Measurements from ENCODE around the gene MAP1LC3B.

MAP1LC3B gene

GRCh38 chr16:87365021-87365713 lies 27.0 kb upstream of the MAP1LC3B start:
- no peaks in the 10 kb centered on the region for H3K27me3 Mint-ChIP-seq
- DNase-seq (no peak), ATAC-seq (replicated peaks) (no peak)
- no peaks in the 10 kb centered on the region for H3K9me3 Mint-ChIP-seq
- peaks cover 27 to 43% of the 10 kb centered on the region in 2 donors for H3K4me1 Mint-ChIP-seq (ENCODE audit: low read depth in 2 of 2)
- peak overlapping the region; percentile 28 to 86 for H3K27ac Mint-ChIP-seq
- peaks cover 28% of the 10 kb centered on the region for H3K36me3 Mint-ChIP-seq (ENCODE audit: insufficient read depth)
- no peak overlapping the region for H3K4me3 Mint-ChIP-seq

DNA sequence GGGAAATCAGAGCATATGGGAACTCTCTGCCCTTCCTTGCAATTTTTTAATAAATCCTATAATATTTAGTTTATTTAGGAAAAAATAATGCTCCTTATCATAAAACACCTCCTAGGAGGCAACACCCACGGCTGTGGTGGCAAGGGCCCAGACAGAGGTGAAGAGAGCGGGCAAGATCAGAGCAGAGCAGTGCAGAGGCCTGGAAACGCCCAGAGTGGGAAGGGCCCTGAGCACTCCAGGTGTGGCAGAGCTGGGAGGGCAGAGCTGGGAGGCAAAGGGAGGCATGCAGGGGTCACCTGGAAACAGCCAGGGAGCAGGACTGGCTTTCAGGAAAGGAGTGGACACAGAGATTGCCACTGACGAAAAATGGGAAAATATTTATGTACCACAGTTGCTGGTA lies 25.8 kb upstream of the MAP1LC3B start:
- no peak for DNase-seq
- peaks cover 18% of the 10 kb centered on the region for H3K36me3 Mint-ChIP-seq (ENCODE audit: insufficient read depth)

DNA sequence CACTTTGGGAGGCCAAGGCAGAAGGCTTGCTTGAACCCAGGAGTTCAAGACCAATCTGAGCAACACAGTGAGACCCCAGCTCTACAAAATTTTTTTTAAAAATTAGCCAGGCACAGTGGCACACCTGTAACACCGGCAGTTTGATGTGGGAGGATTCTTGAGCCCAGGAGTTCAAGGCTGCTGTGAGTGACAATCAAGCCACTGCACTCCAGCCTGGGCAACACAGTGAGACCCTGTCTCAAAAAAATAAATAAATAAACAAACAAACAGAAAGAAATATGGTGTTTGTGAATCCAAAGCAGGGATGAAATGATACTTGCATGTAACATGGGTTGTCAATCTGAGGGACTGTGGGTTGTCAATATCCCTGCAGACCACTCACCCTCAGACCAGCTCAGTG lies 25.2 kb upstream of the MAP1LC3B start:
- H3K9me3 Mint-ChIP-seq: no peaks in the 10 kb centered on the region
- DNase-seq: no peak
- no peaks in the 10 kb centered on the region for H3K27me3 Mint-ChIP-seq
- peaks cover 34 to 40% of the 10 kb centered on the region in 2 donors for H3K4me1 Mint-ChIP-seq (ENCODE audit: low read depth in 2 of 2)
- peaks cover 18% of the 10 kb centered on the region for H3K36me3 Mint-ChIP-seq (ENCODE audit: insufficient read depth)
- H3K27ac Mint-ChIP-seq: peak overlapping the region in 1 of 2 donors; percentile 13
- no peak overlapping the region for H3K4me3 Mint-ChIP-seq
- no peak for ATAC-seq (replicated peaks)

More for the DNA sequence above, 25.8 kb upstream of the MAP1LC3B start:
- Mint-ChIP-seq H3K27ac (peak overlapping the region; percentile 13 to 31), H3K27me3 (no peaks in the 10 kb centered on the region), H3K4me1 (ENCODE audit: low read depth in 2 of 2) (peaks cover 29 to 42% of the 10 kb centered on the region in 2 donors), H3K9me3 (no peaks in the 10 kb centered on the region), H3K4me3 (no peak overlapping the region)
- ATAC-seq (replicated peaks): no peak

DNA sequence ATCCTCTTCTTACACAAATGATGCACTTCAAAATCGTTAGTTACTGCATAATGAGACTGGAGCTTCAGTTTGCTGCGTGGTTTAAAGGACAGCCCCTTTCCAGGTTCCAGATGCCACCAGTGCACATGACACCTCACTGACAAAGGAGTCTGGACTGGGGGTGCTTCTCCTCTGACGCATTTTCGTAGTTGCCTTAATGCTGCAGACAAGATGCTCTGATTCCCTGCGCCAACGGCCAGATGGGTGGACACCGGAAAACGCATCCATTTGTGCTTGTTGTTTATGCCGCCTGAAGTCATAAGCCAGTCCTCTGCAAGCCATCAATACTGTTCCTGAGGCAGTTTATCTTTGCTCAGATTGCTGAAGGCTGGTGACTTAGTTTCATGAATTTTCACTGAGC lies 24.6 kb upstream of the MAP1LC3B start:
- H3K9me3 Mint-ChIP-seq: no peaks in the 10 kb centered on the region
- H3K4me1 Mint-ChIP-seq (ENCODE audit: low read depth in 2 of 2): peaks cover 34 to 39% of the 10 kb centered on the region in 2 donors
- no peaks in the 10 kb centered on the region for H3K27me3 Mint-ChIP-seq
- peak overlapping the region in 1 of 2 donors; percentile 13 for H3K27ac Mint-ChIP-seq
- ATAC-seq (replicated peaks) (no peak), DNase-seq (no peak)
- no peak overlapping the region for H3K4me3 Mint-ChIP-seq
- H3K36me3 Mint-ChIP-seq (ENCODE audit: insufficient read depth): peaks cover 18% of the 10 kb centered on the region

- Mint-ChIP-seq H3K27ac (peak overlapping the region in 1 of 2 donors; percentile 82), H3K4me3 (no peak overlapping the region), H3K36me3 (ENCODE audit: insufficient read depth) (peaks cover 20% of the 10 kb centered on the region), H3K9me3 (no peaks in the 10 kb centered on the region), H3K27me3 (no peaks in the 10 kb centered on the region), H3K4me1 (ENCODE audit: low read depth in 2 of 2) (peaks cover 34 to 39% of the 10 kb centered on the region in 2 donors)
- DNase-seq: no peak
- ATAC-seq (replicated peaks): no peak
Measured at GRCh38 chr16:87368029-87368770, 23.9 kb upstream of the MAP1LC3B start.

DNA sequence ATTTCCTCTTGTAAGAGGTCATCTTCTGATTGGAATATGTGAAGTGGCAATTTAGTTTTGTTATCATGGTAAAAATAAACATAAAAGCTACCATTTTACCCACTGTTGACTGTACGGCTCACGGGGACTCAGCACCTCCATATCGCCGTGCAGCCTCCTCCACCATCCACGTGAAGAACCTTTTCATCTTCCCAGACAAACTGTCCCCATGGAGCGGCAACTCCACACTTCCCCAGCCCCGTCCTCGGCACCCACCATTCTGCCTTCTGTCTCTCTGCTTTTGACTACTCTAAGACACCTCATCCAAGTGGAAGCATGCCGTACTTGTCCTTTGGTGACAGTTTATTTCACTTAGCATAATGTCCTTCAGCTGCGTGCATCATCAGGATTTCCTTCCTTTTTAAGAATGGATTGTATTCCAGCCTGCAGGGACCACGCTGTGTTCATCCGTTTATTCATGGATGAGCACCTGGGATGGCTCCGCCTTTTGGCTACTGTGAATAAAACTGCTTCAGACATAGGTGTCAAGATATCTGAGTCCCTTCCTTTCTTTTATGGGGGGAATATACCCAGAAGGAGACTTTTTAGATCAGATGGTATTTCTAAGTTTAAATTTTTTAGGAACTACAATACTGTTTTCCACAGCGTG lies 22.9 kb upstream of the MAP1LC3B start:
- H3K27ac Mint-ChIP-seq: peak overlapping the region in 1 of 2 donors; percentile 82
- ATAC-seq (replicated peaks) (no peak), DNase-seq (no peak)
- no peaks in the 10 kb centered on the region for H3K9me3 Mint-ChIP-seq
- no peaks in the 10 kb centered on the region for H3K27me3 Mint-ChIP-seq
- H3K36me3 Mint-ChIP-seq (ENCODE audit: insufficient read depth): peaks cover 23% of the 10 kb centered on the region
- no peak overlapping the region for H3K4me3 Mint-ChIP-seq
- H3K4me1 Mint-ChIP-seq (ENCODE audit: low read depth in 2 of 2): peaks cover 38 to 39% of the 10 kb centered on the region in 2 donors

GRCh38 chr16:87369796-87370719 lies 22.1 kb upstream of the MAP1LC3B start:
- ATAC-seq (replicated peaks) (no peak), DNase-seq (no peak)
- Mint-ChIP-seq H3K9me3 (no peaks in the 10 kb centered on the region), H3K4me3 (no peak overlapping the region), H3K27me3 (no peaks in the 10 kb centered on the region), H3K4me1 (ENCODE audit: low read depth in 2 of 2) (peaks cover 31 to 32% of the 10 kb centered on the region in 2 donors), H3K36me3 (ENCODE audit: insufficient read depth) (peaks cover 23% of the 10 kb centered on the region), H3K27ac (peak overlapping the region in 1 of 2 donors; percentile 59)

DNA sequence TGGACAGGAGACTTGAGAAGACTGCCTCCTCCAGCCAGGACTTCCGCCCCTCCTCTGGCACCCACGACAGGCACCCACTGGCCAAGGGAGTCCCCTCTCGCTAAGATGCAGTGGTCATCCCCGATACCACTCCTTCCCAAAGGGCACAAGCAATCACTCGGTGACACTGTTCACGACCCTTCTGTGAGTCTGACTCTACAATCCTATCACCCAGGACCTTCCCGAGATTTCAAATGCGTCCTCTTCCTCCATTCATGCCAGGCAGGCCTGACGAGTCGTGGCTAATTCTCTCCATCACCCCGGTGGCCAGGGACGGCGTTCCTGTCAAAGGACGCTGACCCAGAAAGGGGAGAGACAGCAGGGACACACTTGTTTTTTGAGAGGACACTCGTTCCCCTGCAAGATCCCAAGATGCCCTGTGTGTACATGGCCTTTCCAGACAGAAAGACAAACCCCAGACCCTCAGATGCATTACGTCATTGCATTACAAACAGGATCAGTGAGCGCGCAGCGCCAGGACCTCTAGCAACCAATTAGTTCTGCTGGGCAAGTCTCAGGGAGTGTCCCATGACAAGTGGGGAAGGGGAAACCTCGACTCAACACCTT lies 20.8 kb upstream of the MAP1LC3B start:
- Mint-ChIP-seq H3K36me3 (ENCODE audit: insufficient read depth) (peaks cover 20% of the 10 kb centered on the region), H3K4me3 (no peak overlapping the region), H3K27me3 (no peaks in the 10 kb centered on the region), H3K27ac (peak overlapping the region in 1 of 2 donors; percentile 19), H3K9me3 (no peaks in the 10 kb centered on the region), H3K4me1 (ENCODE audit: low read depth in 2 of 2) (peaks cover 29 to 37% of the 10 kb centered on the region in 2 donors)
- DNase-seq (no peak), ATAC-seq (replicated peaks) (no peak)

- no peak overlapping the region for H3K27ac Mint-ChIP-seq
- H3K4me3 Mint-ChIP-seq: no peak overlapping the region
- H3K9me3 Mint-ChIP-seq: no peaks in the 10 kb centered on the region
- ATAC-seq (replicated peaks): no peak
- peaks cover 33 to 40% of the 10 kb centered on the region in 2 donors for H3K4me1 Mint-ChIP-seq (ENCODE audit: low read depth in 2 of 2)
- H3K27me3 Mint-ChIP-seq: no peaks in the 10 kb centered on the region
- DNase-seq: no peak
- H3K36me3 Mint-ChIP-seq (ENCODE audit: insufficient read depth): peaks cover 19% of the 10 kb centered on the region
Measured at GRCh38 chr16:87372305-87372704, 19.8 kb upstream of the MAP1LC3B start.

DNA sequence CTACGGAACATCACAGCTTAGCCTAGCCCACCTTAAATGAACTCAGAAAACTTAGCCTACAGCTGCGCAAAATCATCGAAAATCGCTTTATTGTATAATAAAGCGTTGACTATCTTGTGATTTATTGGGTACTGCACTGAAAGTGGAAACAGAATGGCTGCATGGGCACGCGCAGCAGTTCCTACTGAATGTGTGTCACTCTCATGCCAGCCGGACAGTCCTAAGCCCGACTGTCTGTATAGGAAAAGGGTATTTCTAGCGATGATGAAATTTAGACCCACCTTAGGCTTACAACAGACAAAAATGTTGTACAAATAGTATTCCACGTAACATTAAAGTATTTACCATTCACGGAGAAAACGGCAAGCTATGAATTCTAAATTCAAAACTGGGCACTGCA lies 17.8 kb upstream of the MAP1LC3B start:
- peaks cover 35 to 39% of the 10 kb centered on the region in 2 donors for H3K4me1 Mint-ChIP-seq (ENCODE audit: low read depth in 2 of 2)

DNA sequence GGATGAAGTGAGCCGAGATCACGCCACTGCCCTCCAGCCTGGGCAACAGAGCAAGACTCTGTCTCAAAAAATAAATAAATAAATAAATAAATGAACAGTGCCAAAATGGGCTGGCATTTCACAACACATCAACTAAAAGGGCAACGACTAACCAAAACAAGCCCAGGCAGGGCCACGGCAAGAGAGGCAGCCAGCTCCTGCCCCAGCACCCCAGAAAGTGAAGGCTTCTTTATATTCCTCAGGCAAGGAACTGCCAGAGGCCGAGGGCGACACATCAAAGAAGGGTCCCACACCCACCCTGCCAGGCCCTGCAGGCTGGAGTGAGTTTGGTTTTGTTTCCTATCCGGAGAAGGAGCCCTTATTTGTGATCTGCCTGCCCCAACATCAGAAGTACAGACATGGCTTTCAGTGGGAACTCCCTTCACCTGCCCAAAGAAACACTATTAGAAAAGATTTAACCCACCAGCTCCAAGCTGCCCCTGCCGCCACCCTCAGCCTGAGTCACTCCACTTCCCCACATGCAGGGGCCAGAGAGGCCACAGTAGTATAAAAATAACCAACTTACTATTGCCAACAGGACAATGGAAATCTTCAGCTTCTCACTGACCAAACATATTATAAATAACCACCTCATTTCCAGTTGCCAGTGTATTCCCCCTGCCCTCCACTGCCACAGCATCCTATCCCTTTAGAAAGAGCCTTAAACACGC lies 16.6 kb upstream of the MAP1LC3B start:
- Mint-ChIP-seq H3K4me1 (ENCODE audit: low read depth in 2 of 2) (peaks cover 30 to 38% of the 10 kb centered on the region in 2 donors), H3K4me3 (no peak overlapping the region), H3K27ac (peak overlapping the region in 1 of 2 donors; percentile 39), H3K27me3 (no peaks in the 10 kb centered on the region), H3K9me3 (no peaks in the 10 kb centered on the region), H3K36me3 (ENCODE audit: insufficient read depth) (peaks cover 16% of the 10 kb centered on the region)
- no peak for ATAC-seq (replicated peaks)
- DNase-seq: no peak

More for the DNA sequence above, 17.8 kb upstream of the MAP1LC3B start:
- Mint-ChIP-seq H3K36me3 (ENCODE audit: insufficient read depth) (peaks cover 16% of the 10 kb centered on the region), H3K9me3 (no peaks in the 10 kb centered on the region), H3K27ac (no peak overlapping the region), H3K27me3 (no peaks in the 10 kb centered on the region), H3K4me3 (no peak overlapping the region)
- DNase-seq (no peak), ATAC-seq (replicated peaks) (no peak)

- no peaks in the 10 kb centered on the region for H3K9me3 Mint-ChIP-seq
- peaks cover 32 to 45% of the 10 kb centered on the region in 2 donors for H3K4me1 Mint-ChIP-seq (ENCODE audit: low read depth in 2 of 2)
- no peaks in the 10 kb centered on the region for H3K27me3 Mint-ChIP-seq
- no peak overlapping the region for H3K27ac Mint-ChIP-seq
- H3K4me3 Mint-ChIP-seq: no peak overlapping the region
- DNase-seq (no peak), ATAC-seq (replicated peaks) (no peak)
- peaks cover 16% of the 10 kb centered on the region for H3K36me3 Mint-ChIP-seq (ENCODE audit: insufficient read depth)
Measured at GRCh38 chr16:87376660-87377059, 15.5 kb upstream of the MAP1LC3B start.
